HCT116 (cell line): Measurements from ENCODE around the gene TARS3. TPM values are rescaled to one million over a fixed set of nuclear protein-coding genes. Genes with fewer than 3 reads are reported as not detected.

Experiments
- ATAC-seq: fragments of 200-7000 bp; cut with Tn5 transposase; 2 replicates; pipeline ENCODE4 v1.9.1; 2020; ENCODE audit warnings: mild to moderate bottlenecking, moderate library complexity
- BruUV-seq: library from RNA; stranded (reverse); fragments of 400-500 nt; replicated peaks from 2 replicates; lab custom pipeline; 2021; lab: Mats Ljungman, UMichigan
- CTCF ChIA-PET: fragments of 300-600 bp; sonication (Branson Sonifier 250); formaldehyde crosslinking; loops from one replicate; lab custom pipeline; 2021; ENCODE audit warnings: antibody characterized with exemption; lab: Charles Lee
- POLR2A ChIA-PET: fragments of 300-600, 350-600 bp; sonication (Branson Sonifier 250); formaldehyde crosslinking; loops from one replicate; lab custom pipeline; 2021; ENCODE audit warnings: antibody characterized with exemption; lab: Charles Lee
- RAD21 ChIA-PET, 2 experiments: fragments of 300-600 bp; sonication (Branson Sonifier 250); formaldehyde crosslinking; loops; one replicate each; lab custom pipeline; 2023; ENCODE audit warnings: low total read pairs in 2 of 2; ENCODE audit not compliant: uncharacterized antibody in 2 of 2, unreplicated experiment in 2 of 2, low non-redundant PET in 1 of 2; lab: Charles Lee
- DNase-seq: peaks from one replicate; pipeline ENCODE4 v3.0.0-alpha.2; 2010; ENCODE audit warnings: low read depth, low spot score
- H2AFZ ChIP-seq: fragments of 200-600 bp; shearing (Covaris generic), sonication (generic); 2 replicates; pipeline ENCODE4 v1.6.1; 2017; ENCODE audit warnings: low read depth, mixed run types, mixed read lengths, antibody characterized with exemption, low read length; ENCODE audit not compliant: poor library complexity, severe bottlenecking
- H3K27ac ChIP-seq: 2 replicates; pipeline ENCODE4 v1.5.1; 2012; ENCODE audit warnings: low read depth, low read length
- H3K27me3 ChIP-seq: fragments of 200-600 bp; sonication (generic); 2 replicates; pipeline ENCODE4 v1.6.1; 2016; ENCODE audit warnings: mixed run types, low read length, mixed read lengths; ENCODE audit not compliant: insufficient read depth
- H3K36me3 ChIP-seq, 2 experiments: fragments of 200-500 bp in 1 of 2; fragments of 200-600 bp in 1 of 2; sonication (Bioruptor generic) in 1 of 2; sonication (generic) in 1 of 2; 2 replicates each; pipeline versions ENCODE4 v1.5.1 to v1.6.1; 2014 to 2016; ENCODE audit warnings: low read length in 2 of 2, inconsistent platforms in 1 of 2, mixed read lengths in 1 of 2, mixed run types in 1 of 2; ENCODE audit not compliant: insufficient read depth in 2 of 2, control insufficient read depth in 1 of 2
- H3K4me1 ChIP-seq, 2 experiments: fragments of 200-600 bp in 1 of 2; sonication (generic) in 1 of 2; 2 replicates each; pipeline versions ENCODE4 v1.5.1 to v1.6.1; 2012 to 2017; ENCODE audit warnings: low read length in 2 of 2, inconsistent platforms in 1 of 2, mild to moderate bottlenecking in 1 of 2, mixed read lengths in 1 of 2, mixed run types in 1 of 2, moderate library complexity in 1 of 2; ENCODE audit not compliant: insufficient read depth in 2 of 2, control insufficient read depth in 1 of 2
- H3K4me2 ChIP-seq: fragments of 200-600 bp; sonication (generic); 2 replicates; pipeline ENCODE4 v1.6.1; 2017; ENCODE audit warnings: mixed run types, low read length, mixed read lengths
- H3K4me3 ChIP-seq, 2 experiments: fragments of 200-600 bp in 1 of 2; sonication (generic) in 1 of 2; replicated peaks in 1 of 2; 2 replicates each; pipeline ENCODE4 v1.5.1; 2011 to 2016; ENCODE audit warnings: low read length in 2 of 2, control low read depth in 1 of 2, low read depth in 1 of 2, mild to moderate bottlenecking in 1 of 2, mixed read lengths in 1 of 2, mixed run types in 1 of 2
- H3K79me2 ChIP-seq: fragments of 200-600 bp; sonication (generic); 2 replicates; pipeline ENCODE4 v1.6.1; 2017; ENCODE audit warnings: mild to moderate bottlenecking, mixed run types, low read length, moderate library complexity, mixed read lengths; ENCODE audit not compliant: insufficient read depth
- H3K9ac ChIP-seq: fragments of 200-600 bp; sonication (generic); 2 replicates; pipeline ENCODE4 v1.6.1; 2016; ENCODE audit warnings: low read length, mixed read lengths
- H3K9me2 ChIP-seq: fragments of 200-600 bp; sonication (generic), shearing (Covaris generic); 2 replicates; pipeline ENCODE4 v1.6.1; 2017; ENCODE audit warnings: mixed run types, mild to moderate bottlenecking, moderate library complexity; ENCODE audit not compliant: insufficient read depth
- H3K9me3 ChIP-seq, 2 experiments: fragments of 200-500 bp in 1 of 2; fragments of 200-600 bp in 1 of 2; sonication (Bioruptor generic) in 1 of 2; sonication (generic) in 1 of 2; 2 replicates each; pipeline ENCODE4 v1.6.1; 2014 to 2017; ENCODE audit warnings: low read length in 2 of 2, mixed read lengths in 2 of 2, inconsistent platforms in 1 of 2, low read depth in 1 of 2, mild to moderate bottlenecking in 1 of 2, mixed run types in 1 of 2, moderate library complexity in 1 of 2; ENCODE audit not compliant: control insufficient read depth in 1 of 2, insufficient read depth in 1 of 2
- H4K20me1 ChIP-seq: fragments of 200-600 bp; sonication (generic), shearing (Covaris generic); 2 replicates; pipeline ENCODE4 v1.6.1; 2017; ENCODE audit warnings: mixed run types, mild to moderate bottlenecking, moderate library complexity; ENCODE audit not compliant: insufficient read depth
- CEBPB ChIP-seq: IDR thresholded peaks from 2 replicates; pipeline ENCODE4 v1.6.1; 2012; ENCODE audit warnings: low read depth
- EGR1 ChIP-seq: IDR thresholded peaks from 2 replicates; pipeline ENCODE4 v1.6.1; 2012; ENCODE audit warnings: low read depth
- ELF1 ChIP-seq: IDR thresholded peaks from 2 replicates; pipeline ENCODE4 v1.6.1; 2012; ENCODE audit warnings: low read depth, borderline replicate concordance
- EZH2phosphoT487 ChIP-seq: fragments of 200-600 bp; IDR thresholded peaks from 2 replicates; pipeline ENCODE4 v1.6.1; 2018; ENCODE audit warnings: antibody characterized with exemption, borderline replicate concordance
- JUND ChIP-seq: IDR thresholded peaks from 2 replicates; pipeline ENCODE4 v1.6.1; 2012
- MAX ChIP-seq: IDR thresholded peaks from 2 replicates; pipeline ENCODE4 v1.6.1; 2012
- POLR2AphosphoS5 ChIP-seq: IDR thresholded peaks from 2 replicates; pipeline ENCODE4 v1.6.1; 2011; ENCODE audit warnings: mild to moderate bottlenecking, low read depth, low read length, moderate library complexity
- SIN3A ChIP-seq: IDR thresholded peaks from 2 replicates; pipeline ENCODE4 v1.6.1; 2012; ENCODE audit warnings: low read depth
- TCF7L2 ChIP-seq: IDR thresholded peaks from 2 replicates; pipeline ENCODE4 v1.7.0; 2011; ENCODE audit warnings: borderline replicate concordance, inconsistent platforms; ENCODE audit not compliant: insufficient read depth, insufficient read length; ENCODE audit errors: extremely low read depth
- YY1 ChIP-seq: IDR thresholded peaks from 2 replicates; pipeline ENCODE4 v1.6.1; 2011; ENCODE audit warnings: low read length, low read depth, moderate library complexity, mild to moderate bottlenecking; ENCODE audit not compliant: insufficient replicate concordance; ENCODE audit errors: extremely low read depth
- ZNF274 ChIP-seq: fragments of 200-500 bp; sonication (Bioruptor generic); IDR thresholded peaks from 2 replicates; pipeline ENCODE4 v1.6.1; 2014; ENCODE audit warnings: mild to moderate bottlenecking, low read depth, low read length, inconsistent platforms
- intact Hi-C: fragments of 100-400 bp; cut with micrococcal nuclease; formaldehyde crosslinking; loops from 2 replicates; pipeline ENCODE4 v1.10.0; 2022
- total RNA-seq: library from RNA; stranded (reverse); gene quantifications from one replicate; pipeline ENCODE4 v1.2.1, GENCODE V29; 2021; ENCODE audit not compliant: unreplicated experiment
- TF ChIP-seq, protein P1 (sequence below), 3 experiments: fragments of 200-600 bp in 1 of 3; sonication (generic) in 1 of 3; IDR thresholded peaks in 2 of 3; conservative IDR thresholded peaks in 1 of 3; 2 replicates each; pipeline ENCODE4 v1.5.1; 2012 to 2017; ENCODE audit warnings: low read depth in 2 of 3, low read length in 2 of 3, antibody characterized with exemption in 1 of 3, borderline replicate concordance in 1 of 3, control low read depth in 1 of 3, mild to moderate bottlenecking in 1 of 3, mixed read lengths in 1 of 3, mixed run types in 1 of 3, moderate library complexity in 1 of 3; ENCODE audit not compliant: insufficient read depth in 1 of 3
- TF ChIP-seq, protein P2 (sequence below): IDR thresholded peaks from 2 replicates; pipeline ENCODE4 v1.6.1; 2012

The TARS3 gene
- total RNA-seq, 1 experiment from 2014 or later: 11.1 TPM

GRCh38 chr15:101623367-101624304, 100.6 kb downstream of the TARS3 start:
- H3K27me3 ChIP-seq: no peaks in the 10 kb centered on the region
- POLR2A ChIA-PET: no interaction called here
- CTCF ChIA-PET: interaction anchor here (1.2 kb wide), 1 partner anchor 323 kb away, joined by 4 read pairs; no protein-coding TSS in a partner anchor
- no peaks in the 10 kb centered on the region for H3K79me2 ChIP-seq
- no peaks in the 10 kb centered on the region for H3K36me3 ChIP-seq
- BruUV-seq: no TSS peak
- H3K4me3 ChIP-seq: no peak overlapping the region
- no peak overlapping the region for H3K27ac ChIP-seq
- no peak overlapping the region for H2AFZ ChIP-seq
- RAD21 ChIA-PET: no interaction called here
- H4K20me1 ChIP-seq: no peaks in the 10 kb centered on the region
- DNase-seq (no peak), ATAC-seq (no peak)
- peaks cover 0 to 6% of the 10 kb centered on the region in 2 experiments; a peak in 2 of 4 replicates for H3K4me1 ChIP-seq
- TF ChIP-seq JUND (no peak), POLR2AphosphoS5 (no peak), ZNF274 (no peak), ELF1 (no peak), CEBPB (no peak), YY1 (no peak), MAX (no peak)
- no peak overlapping the region for H3K9ac ChIP-seq
- H3K9me3 ChIP-seq: no peaks in the 10 kb centered on the region
- H3K9me2 ChIP-seq: no peaks in the 10 kb centered on the region
- intact Hi-C loops: no loop called here
- H3K4me2 ChIP-seq: peak overlapping the region; percentile 25

GRCh38 chr15:101621961-101622360, 102.3 kb downstream of the TARS3 start:
- no peaks in the 10 kb centered on the region for H3K27me3 ChIP-seq
- CTCF ChIA-PET: interaction anchor here (1.2 kb wide), 1 partner anchor 322 kb away, joined by 4 read pairs; no protein-coding TSS in a partner anchor
- DNase-seq: no peak
- TF ChIP-seq, protein P1, sequence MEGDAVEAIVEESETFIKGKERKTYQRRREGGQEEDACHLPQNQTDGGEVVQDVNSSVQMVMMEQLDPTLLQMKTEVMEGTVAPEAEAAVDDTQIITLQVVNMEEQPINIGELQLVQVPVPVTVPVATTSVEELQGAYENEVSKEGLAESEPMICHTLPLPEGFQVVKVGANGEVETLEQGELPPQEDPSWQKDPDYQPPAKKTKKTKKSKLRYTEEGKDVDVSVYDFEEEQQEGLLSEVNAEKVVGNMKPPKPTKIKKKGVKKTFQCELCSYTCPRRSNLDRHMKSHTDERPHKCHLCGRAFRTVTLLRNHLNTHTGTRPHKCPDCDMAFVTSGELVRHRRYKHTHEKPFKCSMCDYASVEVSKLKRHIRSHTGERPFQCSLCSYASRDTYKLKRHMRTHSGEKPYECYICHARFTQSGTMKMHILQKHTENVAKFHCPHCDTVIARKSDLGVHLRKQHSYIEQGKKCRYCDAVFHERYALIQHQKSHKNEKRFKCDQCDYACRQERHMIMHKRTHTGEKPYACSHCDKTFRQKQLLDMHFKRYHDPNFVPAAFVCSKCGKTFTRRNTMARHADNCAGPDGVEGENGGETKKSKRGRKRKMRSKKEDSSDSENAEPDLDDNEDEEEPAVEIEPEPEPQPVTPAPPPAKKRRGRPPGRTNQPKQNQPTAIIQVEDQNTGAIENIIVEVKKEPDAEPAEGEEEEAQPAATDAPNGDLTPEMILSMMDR (IDR thresholded peaks at IDR 0.05 in 2 of 3, conservative IDR thresholded peaks at IDR 0.05 in 1 of 3; ENCODE audit: borderline replicate concordance in 1 of 3, insufficient read depth in 1 of 3, low read depth in 2 of 3, low read length in 2 of 3): no peak
- no peak for TF ChIP-seq SIN3A
- TF ChIP-seq EZH2phosphoT487: no peak
- no peak for TF ChIP-seq ELF1
- TF ChIP-seq YY1: no peak
- TF ChIP-seq TCF7L2: no peak
- TF ChIP-seq, protein P2, sequence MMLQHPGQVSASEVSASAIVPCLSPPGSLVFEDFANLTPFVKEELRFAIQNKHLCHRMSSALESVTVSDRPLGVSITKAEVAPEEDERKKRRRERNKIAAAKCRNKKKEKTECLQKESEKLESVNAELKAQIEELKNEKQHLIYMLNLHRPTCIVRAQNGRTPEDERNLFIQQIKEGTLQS: no peak
- no peak for TF ChIP-seq POLR2AphosphoS5
- no peak for TF ChIP-seq EGR1
- no peak for TF ChIP-seq ZNF274
- TF ChIP-seq, all 23 proteins: peak for 0
- H3K4me2 ChIP-seq: no peak overlapping the region
- H3K36me3 ChIP-seq: no peaks in the 10 kb centered on the region
- H3K27ac ChIP-seq: no peak overlapping the region
- no peak for ATAC-seq
- ChIA-PET POLR2A (no interaction called here), RAD21 (no interaction called here)
- H3K4me1 ChIP-seq: peaks cover 0 to 6% of the 10 kb centered on the region in 2 experiments; a peak in 2 of 4 replicates
- no peaks in the 10 kb centered on the region for H3K9me2 ChIP-seq
- no TSS peak for BruUV-seq
- H3K9ac ChIP-seq: no peak overlapping the region
- no peaks in the 10 kb centered on the region for H3K9me3 ChIP-seq
- H4K20me1 ChIP-seq: no peaks in the 10 kb centered on the region
- H3K4me3 ChIP-seq: no peak overlapping the region
- H2AFZ ChIP-seq: no peak overlapping the region
- no peaks in the 10 kb centered on the region for H3K79me2 ChIP-seq
- intact Hi-C loops: no loop called here
